Bone marrow (tissue), 2 donors: ENCODE results near the gene CLEC16A.

Experiments
- DNase-seq, 2 donors: peaks; one replicate each; lab custom pipeline; 2025; lab: John Stamatoyannopoulos, UW

Gene CLEC16A

DNA sequence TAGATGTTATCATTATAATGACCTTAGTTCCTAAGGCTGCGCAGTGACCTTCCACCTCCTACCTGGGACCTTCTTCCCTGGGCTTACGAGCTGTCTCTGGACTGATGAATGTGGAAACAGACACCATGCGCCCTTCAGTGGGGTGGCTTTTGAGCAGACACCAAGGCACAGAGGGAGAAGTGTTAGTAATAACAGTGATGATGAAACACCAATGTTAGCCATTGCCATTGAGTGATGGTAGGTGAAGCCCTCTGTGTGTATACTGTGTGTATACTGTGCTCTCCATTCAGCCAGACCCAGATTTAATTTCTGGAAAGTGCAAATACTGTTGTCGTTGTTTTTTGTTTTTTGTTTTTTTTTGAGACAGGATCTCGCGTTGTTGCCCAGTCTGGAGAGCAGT, 44.5 kb downstream of the CLEC16A start:
- no peak for DNase-seq

DNA sequence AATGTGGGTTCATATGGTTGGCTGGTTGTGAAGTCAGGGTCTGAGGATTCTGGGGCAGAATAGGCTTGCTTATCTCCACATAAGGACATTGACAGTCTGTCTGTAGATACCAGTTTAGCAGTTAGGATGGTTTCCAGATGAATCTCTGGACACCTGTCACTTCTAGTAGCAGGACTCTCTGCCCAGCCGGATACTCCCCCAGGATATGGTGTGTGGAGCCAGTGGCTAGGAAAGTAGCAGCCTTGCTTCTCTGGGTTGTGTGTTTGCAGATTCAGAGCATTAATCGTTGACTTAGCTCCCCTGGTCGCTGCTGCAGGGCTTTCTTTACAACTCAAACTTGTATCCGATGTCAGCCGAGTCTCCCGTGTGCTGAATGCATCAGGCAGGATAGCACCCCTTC, 45.2 kb downstream of the CLEC16A start:
- DNase-seq: no peak

DNA sequence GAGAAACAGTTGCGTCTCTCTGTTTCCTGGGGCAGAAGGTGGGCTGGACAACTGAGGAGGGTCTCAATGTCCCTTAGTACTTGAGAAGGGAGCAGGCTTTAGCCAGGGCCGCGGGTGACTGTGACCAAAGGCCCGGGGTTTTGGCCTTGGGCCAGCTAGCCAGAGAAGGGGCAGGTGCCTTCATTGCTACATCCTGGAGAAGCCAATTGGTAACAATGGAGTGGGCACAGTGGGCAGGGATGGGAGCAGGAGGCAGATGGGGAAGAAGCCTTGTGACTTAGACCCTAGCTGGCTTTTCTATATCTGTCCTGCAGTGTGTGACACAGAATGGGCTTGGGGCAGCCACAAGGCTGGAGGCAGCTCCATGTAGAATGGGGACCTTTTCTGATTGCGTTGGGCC, 46.0 kb downstream of the CLEC16A start:
- no peak for DNase-seq

DNA sequence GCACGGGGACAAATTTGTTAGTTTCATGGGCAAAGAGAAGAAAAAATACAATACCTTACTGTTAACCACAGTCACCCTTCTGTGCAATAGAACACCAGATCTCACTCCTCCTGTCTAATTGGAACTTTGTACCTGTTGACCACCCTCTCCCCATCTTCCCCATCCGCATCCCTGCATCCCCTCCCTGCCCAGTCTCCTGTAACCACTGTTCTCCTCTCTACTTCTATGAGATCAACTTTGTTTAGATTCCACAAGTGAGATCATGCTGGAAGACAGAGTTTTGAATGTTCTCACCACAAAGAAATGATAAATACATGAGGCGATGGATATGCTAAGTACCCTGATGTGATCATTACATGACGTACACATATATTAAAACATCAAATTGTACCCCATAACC, 47.7 kb downstream of the CLEC16A start:
- DNase-seq: no peak

DNA sequence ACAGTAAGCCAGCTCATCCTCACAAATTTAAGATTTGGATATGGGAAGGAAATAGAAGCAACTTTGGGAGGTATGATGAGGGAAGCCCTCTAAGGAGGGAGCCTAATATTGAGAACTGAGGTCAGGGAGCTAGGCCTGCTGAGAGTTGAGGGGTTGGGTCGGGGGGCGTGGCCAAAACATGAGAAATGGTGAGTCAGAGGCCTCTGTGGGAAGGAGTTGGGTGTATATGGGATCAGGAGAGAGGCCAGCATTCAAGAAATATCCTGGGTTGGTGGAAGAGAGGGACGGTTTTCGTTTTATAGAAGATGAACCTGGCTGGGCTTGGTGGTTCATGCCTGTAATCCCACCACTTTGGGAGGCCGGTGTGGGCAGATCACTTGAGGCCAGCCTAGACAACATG, 48.4 kb downstream of the CLEC16A start:
- DNase-seq: no peak

DNA sequence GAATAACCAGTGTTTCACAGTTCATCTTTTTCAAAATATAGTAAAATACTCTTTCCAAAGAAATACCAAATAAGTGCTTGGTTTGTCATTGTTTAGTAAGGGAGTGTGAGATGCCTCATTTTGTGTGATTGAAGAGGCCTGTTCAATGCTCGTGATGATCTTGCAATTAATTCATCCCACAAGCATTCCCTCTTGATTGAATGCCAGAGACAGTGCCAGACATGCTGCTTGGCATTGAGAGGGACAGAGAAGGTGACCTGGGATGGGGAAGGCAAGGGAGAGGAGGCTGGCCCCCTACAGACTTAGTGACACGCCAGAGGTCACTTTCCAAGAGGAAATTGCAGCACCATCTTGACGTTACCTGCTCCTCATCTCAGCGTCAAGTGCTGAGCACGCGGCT, 49.3 kb downstream of the CLEC16A start:
- no peak for DNase-seq

DNA sequence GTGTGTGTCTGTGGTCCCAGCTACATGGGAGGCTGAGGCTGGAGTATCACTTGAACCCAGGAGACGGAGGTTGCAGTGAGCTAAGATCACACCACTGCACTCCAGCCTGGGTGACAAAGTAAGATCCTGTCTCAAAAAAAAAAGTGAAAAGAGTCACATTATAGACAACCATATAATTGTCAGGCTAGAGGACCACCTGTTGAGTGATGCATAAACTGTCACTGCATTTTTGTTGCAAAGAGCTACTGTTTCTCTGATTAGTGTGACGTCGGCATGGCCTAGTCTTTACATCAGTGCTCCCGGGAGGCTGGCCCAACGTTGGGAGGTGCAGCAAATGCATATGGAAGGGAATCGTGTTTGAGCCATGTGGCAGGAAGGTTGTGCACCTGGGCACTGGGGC, 50.2 kb downstream of the CLEC16A start:
- no peak for DNase-seq

DNA sequence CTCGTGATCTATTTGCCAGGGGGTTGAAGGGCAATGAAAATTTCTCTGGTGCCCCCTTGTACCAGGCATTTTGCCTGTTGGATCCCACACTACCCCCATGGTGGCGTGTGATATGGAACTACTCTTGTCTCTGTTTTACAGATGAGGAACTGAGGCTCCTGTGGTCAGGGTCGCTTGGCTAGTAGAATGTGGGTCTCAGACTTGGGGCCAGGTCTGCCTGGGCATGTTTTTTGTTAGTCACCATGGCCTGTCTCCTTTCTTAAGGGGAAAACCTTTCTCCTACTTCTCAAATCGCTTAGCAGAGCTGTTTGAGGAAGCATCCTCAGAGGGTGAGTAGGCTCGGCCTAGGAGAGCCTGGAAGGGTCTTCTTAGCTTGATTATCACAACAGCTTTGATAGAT, 51.2 kb downstream of the CLEC16A start:
- no peak for DNase-seq

DNA sequence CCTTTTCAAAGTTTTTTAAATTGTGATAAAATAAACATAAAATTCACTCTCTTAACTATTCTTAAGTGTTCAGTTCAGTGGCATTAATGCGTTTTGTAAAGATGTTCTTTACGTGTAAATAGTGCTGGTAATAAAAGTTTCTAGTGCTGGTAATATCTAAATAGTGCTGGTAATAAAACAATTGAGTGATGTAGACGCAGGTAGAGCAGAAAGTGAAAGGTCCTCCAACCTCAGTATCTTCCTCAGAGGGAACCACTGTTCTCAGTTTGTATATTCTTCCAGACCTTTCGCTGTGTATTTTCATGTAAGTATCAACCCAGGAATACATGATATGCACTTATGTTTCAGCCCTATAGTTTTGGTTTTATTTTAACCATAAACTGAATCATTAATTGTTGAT, 53.1 kb downstream of the CLEC16A start:
- no peak for DNase-seq

DNA sequence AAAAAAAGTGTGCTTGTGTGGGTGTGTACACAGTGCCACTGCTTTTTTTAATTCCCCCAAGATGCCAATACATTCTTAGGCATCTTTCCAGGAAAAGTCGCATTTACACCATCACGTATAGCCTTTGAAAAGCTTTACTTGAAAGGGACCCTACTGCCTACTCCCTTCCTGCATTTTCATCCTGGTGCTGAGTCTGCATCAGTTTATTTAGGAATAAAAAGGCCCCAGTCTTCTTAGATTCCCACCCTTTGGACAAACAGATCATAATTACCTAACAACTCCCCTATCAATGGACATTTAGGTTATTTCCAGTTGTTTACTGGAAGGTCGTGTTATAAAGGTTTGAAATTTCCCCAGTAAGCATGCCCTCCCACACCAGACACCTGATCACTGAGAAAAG, 54.9 kb downstream of the CLEC16A start:
- DNase-seq: no peak

DNA sequence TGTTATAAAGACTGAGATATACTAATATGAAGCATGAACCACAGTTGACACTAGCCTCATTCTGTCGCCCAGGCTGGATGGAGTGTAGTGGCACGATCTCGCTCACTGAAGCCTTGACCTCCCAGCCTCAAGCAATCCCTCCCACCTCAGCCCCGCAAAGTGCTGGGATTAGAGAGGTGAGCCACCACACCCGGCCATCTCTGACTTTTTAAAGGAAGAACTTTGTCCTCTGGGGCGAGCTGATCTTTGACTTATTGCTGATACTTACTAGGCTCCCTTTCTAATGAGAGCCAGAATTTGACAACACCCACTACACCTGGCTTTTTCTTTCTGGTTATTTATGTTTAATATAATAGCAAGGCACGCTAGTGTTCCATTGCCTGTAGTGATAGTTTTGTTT, 57.2 kb downstream of the CLEC16A start:
- DNase-seq: no peak

DNA sequence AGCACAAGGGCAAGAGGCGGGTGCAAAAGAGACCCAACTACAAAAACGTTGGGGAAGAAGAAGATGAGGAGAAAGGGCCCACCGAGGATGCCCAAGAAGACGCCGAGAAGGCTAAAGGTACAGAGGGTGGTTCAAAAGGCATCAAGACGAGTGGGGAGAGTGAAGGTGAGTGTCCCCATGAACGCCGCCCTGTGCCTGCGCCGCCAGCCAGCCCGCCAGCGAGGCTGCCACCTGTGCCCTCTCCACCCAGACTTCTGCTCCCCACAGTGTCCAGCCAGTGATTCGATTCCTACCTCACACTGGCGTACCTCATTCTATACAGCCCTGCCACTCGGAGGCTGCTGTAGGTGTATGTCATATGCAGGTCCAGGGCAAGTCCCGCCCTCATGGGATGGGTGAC, 58.8 kb downstream of the CLEC16A start:
- no peak for DNase-seq

DNA sequence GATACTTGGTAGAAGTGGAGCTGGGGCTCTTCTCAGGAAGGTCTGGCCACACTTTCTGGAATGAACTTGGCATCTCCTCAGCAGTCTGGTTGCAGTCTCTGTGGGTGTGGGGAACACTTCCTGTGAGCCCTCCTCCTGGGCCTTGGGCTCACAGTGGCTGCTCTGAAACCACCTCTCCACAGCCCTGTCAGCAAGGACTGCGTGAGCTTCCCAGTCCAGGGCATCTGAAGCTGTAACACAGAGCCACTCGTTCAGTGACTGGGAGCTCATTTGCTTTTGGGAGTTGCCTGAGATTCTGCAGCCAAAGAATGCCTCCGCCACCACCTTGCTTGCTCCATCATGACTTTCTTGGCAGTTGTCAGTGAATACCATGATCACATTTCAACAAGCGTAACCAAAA, 60.0 kb downstream of the CLEC16A start:
- no peak for DNase-seq

DNA sequence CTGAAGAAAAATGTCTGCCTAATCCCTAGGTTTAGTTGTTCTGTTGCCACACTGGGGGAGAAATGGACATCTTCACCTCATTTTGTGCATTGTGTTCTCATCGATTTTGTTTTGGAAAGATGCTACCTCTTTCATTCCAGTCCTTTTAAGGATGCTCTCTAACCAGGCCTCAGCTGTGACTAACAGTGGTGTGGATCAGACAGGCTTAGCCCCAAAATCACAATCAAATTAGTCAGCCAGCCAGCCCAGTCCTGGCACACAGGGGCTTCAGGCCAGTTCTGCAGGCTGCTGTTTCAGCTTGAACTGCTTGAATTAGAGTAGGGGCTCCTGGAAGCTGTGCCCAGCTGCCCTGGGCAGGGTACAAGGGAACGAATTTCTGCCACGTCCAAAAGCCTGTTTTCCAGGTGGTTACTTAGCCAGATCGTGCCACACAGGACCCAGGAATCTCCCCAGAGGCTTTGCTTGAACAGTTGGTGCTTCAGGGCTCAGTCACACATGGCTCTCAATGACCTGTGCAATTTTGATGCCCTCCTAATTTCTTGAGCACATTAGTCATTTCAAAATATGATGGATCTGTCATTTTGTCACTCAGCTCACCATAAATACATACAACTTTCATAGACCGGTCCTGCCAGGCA, 60.7 kb downstream of the CLEC16A start:
- DNase-seq: no peak

DNA sequence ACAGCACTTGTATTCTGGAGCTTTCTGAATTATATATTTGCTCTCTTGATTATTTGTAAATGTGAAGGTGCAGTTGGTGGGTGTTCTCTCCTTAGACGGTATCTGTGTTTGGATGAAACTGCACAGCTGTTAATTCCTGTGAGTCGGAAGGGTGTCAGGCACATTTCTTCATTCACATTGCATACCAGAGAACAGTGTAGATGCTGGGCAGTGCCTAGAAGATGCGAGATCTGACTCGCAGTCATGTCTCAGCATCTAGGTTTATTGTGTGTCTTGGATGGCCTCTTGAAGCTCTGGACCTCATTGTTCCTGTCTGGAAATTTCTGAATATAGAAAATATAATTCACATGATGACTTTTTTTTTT, 61.2 kb downstream of the CLEC16A start:
- no peak for DNase-seq

DNA sequence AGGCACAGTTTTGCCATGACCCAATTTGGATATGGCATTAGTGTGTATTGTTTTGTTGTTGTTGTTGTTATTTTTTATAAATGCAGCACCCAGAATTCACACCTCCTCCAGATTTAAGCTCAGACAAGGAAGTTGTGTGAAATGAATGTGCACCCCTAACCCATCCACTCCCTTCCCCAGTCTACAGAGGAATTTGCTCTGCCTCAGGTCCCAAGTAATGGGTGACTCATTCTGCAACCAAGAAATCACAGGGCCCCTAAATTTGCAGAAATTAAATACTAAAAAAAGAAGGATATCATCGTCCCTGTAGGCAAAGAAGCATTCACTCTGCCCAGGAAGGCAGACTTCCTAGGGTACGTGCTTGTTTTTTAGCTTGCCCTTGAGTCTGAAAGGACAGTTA, 62.3 kb downstream of the CLEC16A start:
- DNase-seq: no peak

DNA sequence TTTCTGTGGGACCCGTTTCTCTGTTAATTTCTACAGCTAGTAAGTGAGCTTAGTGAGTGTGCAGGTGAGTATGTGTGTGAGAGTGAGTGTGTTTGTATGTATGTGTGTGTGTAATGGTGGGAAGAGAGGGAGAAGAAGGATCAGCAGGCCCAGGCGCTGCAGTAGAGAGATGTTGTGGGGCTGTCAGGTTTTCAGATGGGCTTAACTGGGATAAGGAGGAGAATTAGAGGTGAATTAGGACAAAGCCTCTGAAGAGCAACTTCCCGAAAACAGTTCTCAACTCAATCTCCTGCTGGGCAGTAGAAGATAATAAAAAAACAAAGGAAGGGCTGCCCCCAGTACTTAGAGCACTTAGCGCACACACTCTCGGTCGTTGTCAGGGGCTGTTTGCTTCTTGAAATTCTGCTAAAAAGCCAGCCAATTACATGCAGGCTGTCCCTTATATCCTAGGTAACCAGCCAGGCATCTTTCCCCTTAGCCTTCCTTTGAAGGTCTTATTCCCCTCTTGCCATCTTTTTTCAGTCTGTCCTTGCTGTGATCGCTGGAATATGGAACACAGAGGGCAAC, 63.4 kb downstream of the CLEC16A start:
- DNase-seq: no peak

DNA sequence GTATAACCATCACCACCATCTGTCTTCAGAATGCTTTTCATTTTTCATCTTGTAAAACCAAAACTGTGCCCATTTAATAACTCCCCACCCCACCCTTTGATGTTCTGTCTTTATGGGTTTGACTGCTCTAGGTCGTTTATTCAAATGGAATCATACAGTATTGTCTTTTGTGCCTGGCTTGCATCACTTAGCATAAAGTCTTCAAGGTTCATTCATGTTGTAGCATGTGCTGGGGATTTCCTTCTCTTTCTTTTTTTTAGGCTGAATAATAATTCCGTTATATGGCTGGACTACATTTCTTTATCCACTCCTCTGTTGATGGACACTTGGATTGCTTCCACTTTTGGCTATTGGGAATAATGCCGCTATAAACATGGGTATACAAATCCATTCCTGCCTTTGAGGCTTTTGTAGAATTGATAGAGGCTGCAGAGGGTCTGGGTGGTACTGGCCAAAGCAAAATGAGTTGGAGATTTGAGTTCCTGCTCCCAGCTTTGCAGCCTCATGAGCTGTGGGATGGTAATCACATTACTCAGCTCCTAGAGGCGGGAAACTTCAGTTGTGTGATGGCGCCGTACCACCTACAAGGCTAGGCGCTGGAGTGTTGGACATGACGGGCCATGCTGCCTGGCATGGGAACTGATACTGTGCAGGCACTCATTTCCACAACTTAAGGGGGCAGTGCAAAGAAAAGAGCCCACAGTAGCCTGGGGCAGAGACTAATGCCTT, 64.8 kb downstream of the CLEC16A start:
- no peak for DNase-seq

DNA sequence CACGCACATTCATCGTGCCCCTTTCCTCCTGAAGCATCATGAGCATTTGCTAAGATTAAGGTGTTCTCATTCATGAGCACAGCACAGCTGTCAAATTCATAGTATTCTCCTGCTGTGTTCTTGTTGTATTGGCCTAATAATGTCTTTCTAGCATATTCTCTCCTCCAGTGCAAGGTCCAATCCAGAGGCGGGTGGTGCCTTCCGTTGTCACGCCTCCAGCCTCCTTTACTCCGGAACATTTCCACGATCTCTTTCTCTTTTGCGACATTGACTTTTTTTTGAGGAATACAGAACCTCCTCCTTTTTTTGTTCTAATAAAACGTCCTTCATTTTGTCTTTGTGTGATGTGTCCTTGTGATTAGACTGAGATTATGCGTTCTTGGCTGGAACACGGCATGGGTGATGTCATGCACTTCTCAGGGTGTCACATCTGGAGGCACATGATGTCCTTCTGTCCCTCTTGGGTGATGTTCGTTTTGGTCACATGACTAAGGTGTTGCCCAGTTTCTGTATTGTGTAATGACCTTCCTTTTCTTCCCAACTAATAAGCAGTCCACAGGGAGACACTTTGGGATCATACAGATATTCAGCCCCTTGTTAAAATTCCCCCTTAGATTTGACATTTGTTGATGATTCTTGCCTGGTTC, 66.3 kb downstream of the CLEC16A start:
- DNase-seq: no peak

DNA sequence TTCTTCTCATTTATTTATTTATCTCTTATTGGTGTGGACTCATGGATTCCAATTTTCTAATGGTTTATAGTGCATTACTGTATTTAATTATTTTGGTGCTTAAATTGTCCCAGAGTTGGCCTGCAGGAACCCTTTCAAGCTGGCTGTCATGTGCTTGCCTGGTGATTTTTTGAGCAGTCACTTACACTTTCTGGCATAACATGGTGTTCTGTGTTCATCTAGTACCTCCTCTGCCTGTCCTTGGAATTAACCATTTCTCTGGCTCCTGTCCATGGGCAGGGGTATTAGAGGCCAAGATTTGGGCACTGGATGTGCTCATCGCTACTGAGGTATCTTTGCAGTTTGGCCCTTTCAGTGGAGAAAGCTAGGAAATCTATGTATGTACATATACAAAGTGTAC, 67.0 kb downstream of the CLEC16A start:
- no peak for DNase-seq

DNA sequence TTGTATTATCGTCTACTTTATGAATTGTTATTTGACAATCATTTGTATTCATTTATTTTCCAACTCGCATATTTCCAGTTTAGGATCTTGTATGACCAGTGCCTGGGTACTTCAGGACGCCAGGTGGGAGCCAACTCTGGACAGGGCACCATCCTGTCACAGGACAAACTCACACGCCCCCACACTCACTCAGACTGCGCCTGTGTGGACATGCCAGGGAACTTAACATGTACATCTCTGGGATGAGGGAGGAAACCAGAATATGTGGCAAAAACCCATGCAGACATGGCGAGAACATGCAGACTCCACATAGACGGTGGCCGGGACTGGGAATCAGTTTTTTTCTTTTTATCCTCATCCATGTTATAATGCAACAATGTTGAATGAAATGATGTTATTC, 68.5 kb downstream of the CLEC16A start:
- no peak for DNase-seq

DNA sequence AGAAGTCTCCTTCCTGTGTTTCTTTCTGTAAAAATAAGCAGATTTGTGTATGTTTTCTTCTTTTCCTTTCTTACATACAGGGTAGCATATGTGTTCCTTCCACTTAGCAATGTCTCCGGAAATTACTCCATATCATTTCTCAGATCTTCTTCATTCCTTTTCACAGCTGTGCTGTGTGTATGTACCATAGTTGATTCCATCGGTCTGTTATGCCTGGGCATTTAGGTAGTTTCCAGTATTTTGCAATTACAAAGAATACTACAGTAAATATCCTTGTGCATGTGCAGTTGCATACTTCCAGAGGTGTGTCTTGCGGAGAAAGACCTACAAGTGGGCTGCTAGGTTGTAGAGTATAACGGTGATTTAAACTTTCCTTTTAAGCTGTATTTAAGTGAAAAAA, 69.8 kb downstream of the CLEC16A start:
- DNase-seq: no peak

DNA sequence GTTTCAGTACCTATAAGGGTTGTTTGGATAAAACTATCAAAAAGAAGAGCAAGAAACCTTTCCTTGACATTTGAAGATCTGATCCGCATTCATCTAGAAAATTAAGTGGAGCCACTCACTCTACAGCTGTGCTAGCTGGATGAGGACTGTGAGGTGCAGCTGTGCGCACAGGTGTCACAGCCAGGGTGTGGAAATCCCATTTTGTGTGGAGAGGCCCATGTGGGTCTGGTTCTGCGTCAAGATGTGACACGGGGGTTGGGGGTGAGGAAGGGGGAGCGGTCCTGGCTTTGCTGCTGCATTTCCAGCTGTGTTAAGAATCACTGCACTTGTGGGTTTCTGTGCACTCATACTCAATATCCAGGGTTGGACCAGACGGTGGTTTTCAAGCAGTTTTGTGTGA, 70.7 kb downstream of the CLEC16A start:
- DNase-seq: no peak
